ENCODE data around the gene PCMT1.
"Not testable (repeated sequence)": the region's sequence is repeated elsewhere in the genome, so short reads cannot be mapped to it uniquely, and the experiment has no call there.

The PCMT1 gene

DNA sequence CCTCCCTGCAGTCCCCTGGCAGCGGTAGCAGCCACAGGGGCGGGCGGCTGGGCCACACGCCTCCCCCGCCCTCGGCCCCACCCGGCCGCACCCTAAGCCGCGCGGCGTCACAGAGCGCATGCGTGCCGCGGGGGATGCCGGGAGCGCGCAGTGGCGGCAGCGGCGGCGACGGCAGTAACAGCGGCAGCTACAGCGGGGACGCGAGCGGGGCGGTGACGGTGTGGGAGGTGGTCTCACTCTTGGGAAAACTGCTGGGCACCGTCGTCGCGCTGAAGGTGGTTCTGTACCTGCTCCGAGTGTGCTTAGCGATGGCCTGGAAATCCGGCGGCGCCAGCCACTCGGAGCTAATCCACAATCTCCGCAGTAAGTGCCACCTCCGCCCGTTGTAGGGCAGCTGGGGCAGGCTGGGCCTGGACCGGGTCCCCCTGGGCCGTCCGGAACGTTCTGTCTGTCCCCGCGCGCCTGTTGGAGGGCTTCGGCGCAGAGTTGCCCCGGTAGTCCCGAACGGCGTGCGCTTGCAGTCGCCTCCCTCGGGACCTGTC is at the start of gene PCMT1:
TSS of gene PCMT1 (plus strand) at position 148 of the 542 bp plus-strand sequence. CDS start at position 309, 161 bp downstream.
- DNase-seq: peak; percentile 79

- DNase-seq: no peak
Measured at GRCh38 chr6:149701714-149702113, 47.8 kb upstream of the PCMT1 start.

DNA sequence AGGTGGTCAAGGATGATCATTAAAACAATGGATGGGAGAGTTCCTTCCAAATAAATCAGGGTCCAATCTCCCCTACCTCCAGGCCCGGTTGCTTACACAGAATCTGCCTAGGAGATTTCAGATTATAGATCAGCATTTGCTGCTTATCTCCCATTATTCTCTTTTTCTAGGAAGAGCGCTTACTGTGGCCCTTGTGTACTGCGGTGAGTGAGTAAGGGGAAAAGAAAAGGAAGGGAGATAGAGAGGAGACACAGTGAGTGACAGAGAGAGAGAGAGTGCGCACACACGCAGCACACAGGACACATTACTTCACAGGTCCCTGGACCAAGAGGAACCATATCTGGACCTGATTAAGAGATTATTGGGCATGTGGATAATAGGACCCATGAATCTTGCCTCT is 37.8 kb upstream of the PCMT1 start:
- DNase-seq: no peak

- no peak for DNase-seq
Measured at GRCh38 chr6:149714442-149714841, 35.1 kb upstream of the PCMT1 start.

GRCh38 chr6:149716181-149716963 is 33.2 kb upstream of the PCMT1 start:
- no peak for DNase-seq

- DNase-seq: no peak
Measured at GRCh38 chr6:149717255-149717587, 32.3 kb upstream of the PCMT1 start.

- DNase-seq: peak; percentile 88
Measured at GRCh38 chr6:149717588-149718458, 31.7 kb upstream of the PCMT1 start, which contains the start of gene LATS1. TSS of gene LATS1 (minus strand) at chr6:149718101. CDS start at chr6:149702126, 15,975 bp downstream.

DNA sequence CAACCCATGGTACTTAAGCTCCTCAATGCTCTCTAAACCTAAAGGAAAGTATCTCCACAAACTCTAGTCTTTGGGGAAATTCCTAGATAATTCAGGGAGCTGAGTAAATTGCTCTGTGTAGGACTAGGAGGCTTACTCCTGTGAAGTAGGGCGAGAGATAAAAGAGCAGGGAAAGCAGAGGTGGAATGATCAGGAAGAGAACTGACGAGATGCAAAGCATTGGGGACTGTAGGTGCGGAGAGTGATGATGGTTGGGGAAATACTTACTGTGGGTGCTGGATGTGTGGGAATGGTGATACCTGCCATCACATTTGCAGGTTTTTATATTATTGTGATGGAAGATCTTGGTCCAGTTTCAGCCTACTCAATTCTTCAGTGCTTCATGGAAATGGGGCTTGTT is 30.0 kb upstream of the PCMT1 start:
- DNase-seq: no peak

DNA sequence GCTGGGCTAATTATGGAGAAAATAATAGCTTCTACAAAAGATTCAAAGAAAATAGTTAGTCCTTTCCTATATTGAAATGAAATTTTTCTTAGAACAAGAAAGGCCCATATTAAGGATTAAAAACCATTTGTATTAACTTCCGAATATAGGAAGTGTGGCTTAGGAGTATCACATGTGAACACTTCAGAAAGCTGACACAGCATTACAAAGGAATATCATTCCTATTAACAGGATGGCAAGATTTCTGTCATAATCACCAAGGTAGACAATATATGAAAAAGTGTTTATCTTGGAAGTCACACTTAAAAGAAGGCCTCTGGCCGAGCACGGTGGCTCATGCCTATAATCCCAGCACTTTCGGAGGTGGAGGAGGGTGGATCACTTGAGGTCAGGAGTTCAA is 26.3 kb upstream of the PCMT1 start:
- no peak for DNase-seq

DNA sequence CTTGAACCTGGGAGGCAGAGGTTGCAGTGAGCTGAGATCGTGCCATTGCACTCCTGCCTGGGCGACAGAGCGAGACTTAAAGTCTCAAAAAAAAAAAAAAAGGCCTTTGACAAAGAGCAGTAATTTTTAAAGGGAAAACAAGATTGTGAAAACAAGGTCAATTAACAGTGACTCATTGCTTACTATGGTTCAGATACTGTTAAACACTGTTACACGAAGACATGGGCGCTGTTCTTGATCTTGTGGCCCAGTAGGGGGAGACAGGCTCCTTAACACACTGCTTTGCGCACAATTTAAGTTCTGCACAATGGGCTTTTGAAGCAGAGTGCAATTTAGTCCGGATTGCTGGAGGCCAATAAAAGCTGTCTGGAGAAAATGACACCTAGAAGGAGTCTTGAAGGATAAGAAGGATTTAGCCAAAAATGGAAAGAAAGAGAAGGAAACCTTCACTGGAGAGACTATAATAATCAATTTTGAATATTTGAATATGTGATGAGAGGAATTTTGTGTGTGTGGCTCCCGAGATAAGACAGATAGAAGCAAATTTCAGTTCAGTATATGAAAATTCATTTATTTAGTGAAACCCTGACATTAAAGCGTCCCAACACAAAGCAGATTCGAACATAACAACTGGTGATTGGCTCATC is 25.6 kb upstream of the PCMT1 start:
- DNase-seq: no peak

GRCh38 chr6:149725785-149726184 is 23.8 kb upstream of the PCMT1 start:
- no peak for DNase-seq

DNA sequence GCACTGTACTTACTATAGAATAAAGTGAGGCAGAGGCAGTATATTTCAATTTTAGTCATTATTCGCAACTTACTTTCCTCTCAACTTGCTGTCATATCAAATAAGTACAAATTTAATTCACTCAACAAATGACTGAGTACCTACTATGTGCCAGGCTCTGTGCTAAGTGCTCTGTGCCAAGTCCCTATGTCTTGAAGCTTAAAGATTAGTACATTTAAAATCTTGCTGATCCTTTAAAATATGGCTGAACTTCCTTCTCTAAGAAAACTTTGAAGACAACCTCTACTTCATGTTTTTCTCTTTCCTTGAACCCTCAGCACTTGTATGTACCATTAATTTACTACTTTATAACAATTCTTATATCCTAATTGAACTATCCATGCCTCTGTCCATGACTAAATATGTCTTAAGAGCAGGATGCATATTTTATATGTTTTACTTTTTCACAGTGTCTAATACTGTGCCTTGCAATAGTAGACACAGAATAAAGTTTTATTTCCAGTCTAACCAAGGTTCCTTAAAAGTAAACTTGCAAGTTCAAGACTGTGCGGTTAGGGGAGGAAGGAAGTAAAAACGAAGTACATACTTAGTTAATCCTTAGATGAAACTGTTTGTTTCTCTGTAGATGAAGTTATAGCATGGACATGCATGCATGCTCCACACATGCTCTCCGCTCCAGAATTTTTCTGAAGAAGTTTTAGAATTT is 21.6 kb upstream of the PCMT1 start:
- DNase-seq: no peak

DNA sequence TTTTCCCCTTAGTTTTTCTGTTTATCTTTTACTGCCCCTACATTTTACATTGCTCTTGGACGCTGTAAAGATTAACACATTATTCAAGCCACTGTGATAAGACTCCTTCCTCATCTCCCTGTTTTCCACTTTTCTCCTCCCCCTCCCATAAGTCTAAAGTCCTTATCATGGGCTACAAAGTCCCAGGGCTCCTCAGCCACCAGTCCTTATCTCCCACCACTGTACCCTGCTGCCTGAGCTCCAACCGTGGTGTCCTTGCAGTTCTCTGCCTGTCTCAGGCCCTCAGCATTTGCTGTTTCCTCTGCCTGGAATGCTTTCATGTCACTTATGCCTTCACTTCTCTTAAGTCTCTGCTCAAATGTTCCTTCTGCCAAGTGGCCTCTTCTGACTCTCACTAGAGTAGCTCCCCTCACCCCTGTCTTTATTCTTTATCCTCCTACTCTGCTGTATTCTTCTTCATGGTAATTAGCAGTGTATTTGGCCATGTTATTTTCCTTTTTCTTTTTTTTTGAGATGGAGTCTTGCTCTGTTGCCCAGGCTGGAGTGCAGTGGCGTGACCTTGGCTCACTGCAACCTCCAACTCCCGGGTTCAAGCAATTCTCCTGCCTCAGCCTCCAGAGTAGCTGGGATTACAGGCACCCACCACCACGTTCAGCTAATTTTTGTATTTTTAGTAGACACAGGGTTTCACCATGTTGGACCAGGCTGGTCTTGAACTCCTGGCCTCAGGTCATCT is 20.9 kb upstream of the PCMT1 start:
- DNase-seq: no peak

GRCh38 chr6:149729824-149730223 is 19.7 kb upstream of the PCMT1 start:
- no peak for DNase-seq

GRCh38 chr6:149733089-149733720 is 16.3 kb upstream of the PCMT1 start:
- DNase-seq: no peak

GRCh38 chr6:149734915-149735314 is 14.6 kb upstream of the PCMT1 start:
- no peak for DNase-seq

DNA sequence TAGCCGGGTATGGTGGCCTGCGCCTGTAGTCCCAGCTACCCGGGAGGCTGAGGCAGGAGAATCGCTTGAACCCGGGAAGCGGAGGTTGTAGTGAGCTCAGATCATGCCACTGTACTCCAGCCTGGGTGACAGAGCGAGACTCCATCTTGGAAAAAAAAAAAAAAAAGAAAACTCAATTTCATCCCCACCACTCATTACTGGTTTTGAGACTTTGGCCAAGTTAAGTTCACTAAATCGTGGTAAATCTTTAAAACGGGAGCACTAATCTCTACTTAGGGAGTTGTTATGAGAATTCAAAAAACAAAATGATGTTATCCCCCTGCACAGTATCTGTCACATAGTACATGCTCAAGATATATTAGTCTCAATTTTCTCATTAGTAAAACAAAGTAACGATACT is 4.3 kb upstream of the PCMT1 start:
- DNase-seq: not testable (repeated sequence)

GRCh38 chr6:149746147-149746946 is 3.2 kb upstream of the PCMT1 start, which contains the start of gene NUP43:
TSS of gene NUP43 (minus strand) at chr6:149746529. CDS start at chr6:149746495, 34 bp downstream.
- peak; percentile 94 for DNase-seq

DNA sequence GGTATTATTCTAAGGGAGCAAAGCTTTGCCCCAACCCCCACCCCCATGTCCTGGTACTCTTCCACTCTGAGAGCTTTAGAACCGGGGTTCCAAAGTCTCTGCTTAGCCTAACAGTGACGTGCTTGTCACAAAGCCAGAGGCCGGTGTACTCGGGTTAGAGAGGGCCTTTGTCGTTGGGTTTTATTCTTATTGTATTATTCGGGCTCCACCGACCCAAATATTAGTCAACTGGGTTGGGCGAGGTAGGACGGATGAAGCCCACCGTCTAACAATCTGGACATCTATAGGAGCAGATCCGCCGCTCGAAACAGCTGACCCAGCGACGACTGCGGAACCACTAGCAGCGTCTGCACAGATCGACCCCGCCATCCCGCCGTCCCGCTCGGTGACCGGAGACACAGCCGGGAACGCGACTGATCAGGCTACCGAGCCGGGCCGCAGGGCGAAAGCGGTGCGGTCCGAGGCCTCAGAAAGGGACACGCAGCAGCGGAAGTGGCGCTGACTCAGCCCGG is 403 bp upstream of the PCMT1 start:
- DNase-seq: not testable (repeated sequence)

GRCh38 chr6:149750136-149750609 is 632 bp downstream of the PCMT1 start:
- DNase-seq: peak; percentile 45
